ENCODE data around the gene CCSER1.

CCSER1 gene

DNA sequence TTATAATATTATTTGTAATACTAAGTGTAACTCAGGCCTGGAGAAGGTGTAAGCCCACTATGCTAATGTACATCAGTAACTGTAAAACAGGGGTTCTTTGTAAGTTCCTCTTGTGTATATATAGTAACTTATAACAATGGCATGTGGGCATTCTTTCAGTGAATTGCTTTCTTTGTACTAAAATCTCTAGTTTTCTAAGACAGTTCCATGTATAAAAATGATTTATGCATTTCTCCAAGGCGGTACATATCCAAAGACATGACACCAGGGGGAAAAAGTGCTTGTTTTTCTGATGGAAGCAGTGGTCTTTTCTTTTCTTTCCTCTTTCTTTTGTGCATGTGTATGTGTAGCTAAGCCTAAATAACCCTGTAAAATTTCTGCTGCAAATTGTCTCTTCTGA, 1474.2 kb downstream of the CCSER1 start:
- Histone ChIP-seq H3K9ac (ENCODE audit: low read length) (no peak overlapping the region), H4K20me1 (ENCODE audit: insufficient read depth, low read length) (no peaks in the 10 kb centered on the region), H2AFZ (ENCODE audit: low read length) (no peak overlapping the region), H3K79me2 (ENCODE audit: insufficient read depth, low read length) (no peaks in the 10 kb centered on the region), H3K4me1 (ENCODE audit: insufficient read depth, low read length, severe bottlenecking) (no peaks in the 10 kb centered on the region), H3K9me2 (ENCODE audit: low read depth, low read length) (no peaks in the 10 kb centered on the region), H3K36me3 (ENCODE audit: insufficient read depth, low read length) (no peaks in the 10 kb centered on the region), H3K9me3 (ENCODE audit: low read length) (no peaks in the 10 kb centered on the region), H3F3A (ENCODE audit: insufficient read depth, low read length) (no peaks in the 10 kb centered on the region), H3K4me3 (ENCODE audit: low read depth, low read length, poor library complexity, severe bottlenecking) (no peak overlapping the region), H3K27ac (ENCODE audit: low read depth, low read length, poor library complexity, severe bottlenecking) (no peak overlapping the region), H3K4me2 (ENCODE audit: low read length) (no peak overlapping the region), H3K27me3 (ENCODE audit: insufficient read depth, low read length) (no peaks in the 10 kb centered on the region)
- TF ChIP-seq EZH2 (IDR thresholded peaks at IDR 0.05; ENCODE audit: borderline replicate concordance, low read length): no peak
- TF ChIP-seq, protein P1, sequence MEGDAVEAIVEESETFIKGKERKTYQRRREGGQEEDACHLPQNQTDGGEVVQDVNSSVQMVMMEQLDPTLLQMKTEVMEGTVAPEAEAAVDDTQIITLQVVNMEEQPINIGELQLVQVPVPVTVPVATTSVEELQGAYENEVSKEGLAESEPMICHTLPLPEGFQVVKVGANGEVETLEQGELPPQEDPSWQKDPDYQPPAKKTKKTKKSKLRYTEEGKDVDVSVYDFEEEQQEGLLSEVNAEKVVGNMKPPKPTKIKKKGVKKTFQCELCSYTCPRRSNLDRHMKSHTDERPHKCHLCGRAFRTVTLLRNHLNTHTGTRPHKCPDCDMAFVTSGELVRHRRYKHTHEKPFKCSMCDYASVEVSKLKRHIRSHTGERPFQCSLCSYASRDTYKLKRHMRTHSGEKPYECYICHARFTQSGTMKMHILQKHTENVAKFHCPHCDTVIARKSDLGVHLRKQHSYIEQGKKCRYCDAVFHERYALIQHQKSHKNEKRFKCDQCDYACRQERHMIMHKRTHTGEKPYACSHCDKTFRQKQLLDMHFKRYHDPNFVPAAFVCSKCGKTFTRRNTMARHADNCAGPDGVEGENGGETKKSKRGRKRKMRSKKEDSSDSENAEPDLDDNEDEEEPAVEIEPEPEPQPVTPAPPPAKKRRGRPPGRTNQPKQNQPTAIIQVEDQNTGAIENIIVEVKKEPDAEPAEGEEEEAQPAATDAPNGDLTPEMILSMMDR (IDR thresholded peaks at IDR 0.05; ENCODE audit: low read length): no peak

DNA sequence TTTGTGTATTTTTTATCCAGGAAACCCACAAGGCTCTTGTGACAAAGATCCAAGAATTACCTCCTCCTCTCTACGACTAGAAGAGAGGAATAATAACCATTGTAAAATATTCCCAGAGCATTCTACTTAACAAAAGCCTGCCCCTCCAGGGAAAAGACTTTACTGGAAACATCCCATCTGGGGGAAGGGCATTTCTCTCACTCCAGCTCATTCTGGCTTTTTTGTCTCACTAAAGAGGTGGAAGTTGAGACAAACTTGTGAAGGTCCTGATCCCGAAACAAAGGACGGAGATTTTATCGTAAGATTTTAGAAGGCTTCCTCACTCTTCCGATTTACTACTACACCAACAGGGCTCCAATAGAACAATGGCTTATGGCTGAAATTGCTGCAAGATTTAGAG, 1484.6 kb downstream of the CCSER1 start:
- H4K20me1 ChIP-seq (ENCODE audit: insufficient read depth, low read length): no peaks in the 10 kb centered on the region
- H2AFZ ChIP-seq (ENCODE audit: low read length): no peak overlapping the region
- H3K4me2 ChIP-seq (ENCODE audit: low read length): no peak overlapping the region
- TF ChIP-seq, protein P1 (IDR thresholded peaks at IDR 0.05; ENCODE audit: low read length): no peak
- TF ChIP-seq EZH2 (IDR thresholded peaks at IDR 0.05; ENCODE audit: borderline replicate concordance, low read length): no peak
- no peak overlapping the region for H3K9ac ChIP-seq (ENCODE audit: low read length)
- no peaks in the 10 kb centered on the region for H3K4me1 ChIP-seq (ENCODE audit: insufficient read depth, low read length, severe bottlenecking)
- H3K9me3 ChIP-seq (ENCODE audit: low read length): no peaks in the 10 kb centered on the region
- H3K9me2 ChIP-seq (ENCODE audit: low read depth, low read length): no peaks in the 10 kb centered on the region
- no peaks in the 10 kb centered on the region for H3K79me2 ChIP-seq (ENCODE audit: insufficient read depth, low read length)
- no peaks in the 10 kb centered on the region for H3K36me3 ChIP-seq (ENCODE audit: insufficient read depth, low read length)
- no peak overlapping the region for H3K27ac ChIP-seq (ENCODE audit: low read depth, low read length, poor library complexity, severe bottlenecking)
- H3K4me3 ChIP-seq (ENCODE audit: low read depth, low read length, poor library complexity, severe bottlenecking): no peak overlapping the region
- no peaks in the 10 kb centered on the region for H3K27me3 ChIP-seq (ENCODE audit: insufficient read depth, low read length)
- H3F3A ChIP-seq (ENCODE audit: insufficient read depth, low read length): no peaks in the 10 kb centered on the region

DNA sequence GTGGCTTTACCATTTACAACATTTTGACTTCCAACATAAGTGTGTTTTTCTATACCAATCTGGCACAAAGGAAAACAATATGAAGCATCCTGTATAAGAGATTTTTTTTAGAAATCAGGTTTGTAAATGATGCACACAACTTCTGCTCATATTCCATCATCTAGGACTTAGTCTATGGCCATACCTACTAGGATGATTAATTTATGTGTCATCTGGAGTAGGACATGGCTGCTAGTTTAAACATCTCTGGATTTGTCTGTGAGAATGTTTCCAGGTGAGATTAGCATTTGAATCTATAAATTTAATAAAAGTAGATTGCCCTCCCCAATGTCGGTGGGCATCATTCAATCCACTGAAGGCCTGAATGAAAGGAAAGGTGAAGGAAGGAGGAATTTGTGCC, 1493.8 kb downstream of the CCSER1 start:
- H3K9ac ChIP-seq (ENCODE audit: low read length): no peak overlapping the region
- no peaks in the 10 kb centered on the region for H3K9me2 ChIP-seq (ENCODE audit: low read depth, low read length)
- no peaks in the 10 kb centered on the region for H3K27me3 ChIP-seq (ENCODE audit: insufficient read depth, low read length)
- H3K79me2 ChIP-seq (ENCODE audit: insufficient read depth, low read length): no peaks in the 10 kb centered on the region
- H3F3A ChIP-seq (ENCODE audit: insufficient read depth, low read length): no peaks in the 10 kb centered on the region
- TF ChIP-seq EZH2 (IDR thresholded peaks at IDR 0.05; ENCODE audit: borderline replicate concordance, low read length): no peak
- TF ChIP-seq, protein P1 (IDR thresholded peaks at IDR 0.05; ENCODE audit: low read length): no peak
- no peak overlapping the region for H3K4me3 ChIP-seq (ENCODE audit: low read depth, low read length, poor library complexity, severe bottlenecking)
- no peaks in the 10 kb centered on the region for H4K20me1 ChIP-seq (ENCODE audit: insufficient read depth, low read length)
- no peak overlapping the region for H3K27ac ChIP-seq (ENCODE audit: low read depth, low read length, poor library complexity, severe bottlenecking)
- no peak overlapping the region for H2AFZ ChIP-seq (ENCODE audit: low read length)
- no peaks in the 10 kb centered on the region for H3K4me1 ChIP-seq (ENCODE audit: insufficient read depth, low read length, severe bottlenecking)
- no peaks in the 10 kb centered on the region for H3K36me3 ChIP-seq (ENCODE audit: insufficient read depth, low read length)
- H3K4me2 ChIP-seq (ENCODE audit: low read length): no peak overlapping the region
- no peaks in the 10 kb centered on the region for H3K9me3 ChIP-seq (ENCODE audit: low read length)

Data from OCI-LY1 (cell line).